ENCODE results near the gene BIK.

BIK gene

DNA sequence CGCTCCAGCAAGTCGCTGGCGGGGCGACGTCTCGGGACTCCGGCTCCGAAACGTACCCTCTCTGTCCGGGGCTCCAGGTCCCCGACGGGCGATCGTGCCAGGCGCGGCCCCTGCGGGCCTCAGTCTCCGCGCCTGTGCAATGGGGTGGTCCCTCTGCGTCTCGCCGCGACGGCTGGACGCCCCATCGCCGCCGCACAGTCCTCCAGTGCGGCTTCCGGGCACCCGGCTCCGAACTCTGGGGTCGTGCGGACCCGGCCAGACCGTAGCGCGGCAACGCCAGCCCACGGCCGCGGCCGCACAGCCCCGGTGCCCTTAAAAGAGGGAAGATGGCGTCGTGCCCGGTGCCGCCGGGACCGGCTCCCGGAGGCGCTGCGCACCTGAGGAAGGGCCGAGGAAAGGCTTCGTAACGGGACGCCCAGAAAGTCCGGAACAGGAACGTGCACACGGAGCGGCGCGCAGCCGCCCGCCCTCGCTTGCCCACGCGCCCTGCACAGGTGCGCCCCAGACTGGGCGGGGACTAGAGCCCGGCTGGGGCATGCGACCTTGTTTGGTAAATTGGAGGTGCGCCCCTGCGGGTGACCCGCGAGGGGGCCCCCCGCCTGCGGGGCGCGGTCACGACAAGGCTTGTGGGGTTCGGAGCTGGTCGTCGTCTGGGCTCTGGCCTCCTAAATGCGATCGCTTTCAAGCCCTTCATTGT, 525 bp downstream of the BIK start:
- Histone ChIP-seq H4K20me1 (ENCODE audit: insufficient read depth, low read length) (peaks cover 10% of the 10 kb centered on the region; the same call in 1 of the 2 replicates), H2AFZ (ENCODE audit: low read depth, low read length) (no peak overlapping the region), H3K36me3 (ENCODE audit: insufficient read depth, low read length) (no peaks in the 10 kb centered on the region), H3K4me2 (ENCODE audit: insufficient read depth, low read length) (peak overlapping the region; percentile 56), H3K4me1 (ENCODE audit: insufficient read depth, low read length) (peaks cover 10% of the 10 kb centered on the region), H3K9me3 (ENCODE audit: insufficient read depth, low read length, severe bottlenecking) (no peaks in the 10 kb centered on the region), H3K27ac (ENCODE audit: low read length) (no peak overlapping the region), H3K79me2 (ENCODE audit: insufficient read depth, low read length) (no peaks in the 10 kb centered on the region), H3K4me3 (ENCODE audit: low read depth in 1 of 2, low read length in 2 of 2) (peak overlapping the region in 1 of 2 experiments; percentile 32; a peak in 2 of 4 replicates), H3K27me3 (ENCODE audit: insufficient read depth, low read length, poor library complexity) (peaks cover 40% of the 10 kb centered on the region), H3K9ac (ENCODE audit: low read depth, low read length) (no peak overlapping the region)
- peak; percentile 49 for ATAC-seq (ENCODE audit: insufficient read depth, low read depth)
- TF ChIP-seq, protein P1, sequence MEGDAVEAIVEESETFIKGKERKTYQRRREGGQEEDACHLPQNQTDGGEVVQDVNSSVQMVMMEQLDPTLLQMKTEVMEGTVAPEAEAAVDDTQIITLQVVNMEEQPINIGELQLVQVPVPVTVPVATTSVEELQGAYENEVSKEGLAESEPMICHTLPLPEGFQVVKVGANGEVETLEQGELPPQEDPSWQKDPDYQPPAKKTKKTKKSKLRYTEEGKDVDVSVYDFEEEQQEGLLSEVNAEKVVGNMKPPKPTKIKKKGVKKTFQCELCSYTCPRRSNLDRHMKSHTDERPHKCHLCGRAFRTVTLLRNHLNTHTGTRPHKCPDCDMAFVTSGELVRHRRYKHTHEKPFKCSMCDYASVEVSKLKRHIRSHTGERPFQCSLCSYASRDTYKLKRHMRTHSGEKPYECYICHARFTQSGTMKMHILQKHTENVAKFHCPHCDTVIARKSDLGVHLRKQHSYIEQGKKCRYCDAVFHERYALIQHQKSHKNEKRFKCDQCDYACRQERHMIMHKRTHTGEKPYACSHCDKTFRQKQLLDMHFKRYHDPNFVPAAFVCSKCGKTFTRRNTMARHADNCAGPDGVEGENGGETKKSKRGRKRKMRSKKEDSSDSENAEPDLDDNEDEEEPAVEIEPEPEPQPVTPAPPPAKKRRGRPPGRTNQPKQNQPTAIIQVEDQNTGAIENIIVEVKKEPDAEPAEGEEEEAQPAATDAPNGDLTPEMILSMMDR (IDR thresholded peaks at IDR 0.05; ENCODE audit: borderline replicate concordance, extremely low read depth, low read length, poor library complexity, severe bottlenecking): no peak
- peak; percentile 95 for TF ChIP-seq EZH2 (IDR thresholded peaks at IDR 0.05; ENCODE audit: borderline replicate concordance, low read depth, low read length, severe bottlenecking)
- DNase-seq: no peak

DNA sequence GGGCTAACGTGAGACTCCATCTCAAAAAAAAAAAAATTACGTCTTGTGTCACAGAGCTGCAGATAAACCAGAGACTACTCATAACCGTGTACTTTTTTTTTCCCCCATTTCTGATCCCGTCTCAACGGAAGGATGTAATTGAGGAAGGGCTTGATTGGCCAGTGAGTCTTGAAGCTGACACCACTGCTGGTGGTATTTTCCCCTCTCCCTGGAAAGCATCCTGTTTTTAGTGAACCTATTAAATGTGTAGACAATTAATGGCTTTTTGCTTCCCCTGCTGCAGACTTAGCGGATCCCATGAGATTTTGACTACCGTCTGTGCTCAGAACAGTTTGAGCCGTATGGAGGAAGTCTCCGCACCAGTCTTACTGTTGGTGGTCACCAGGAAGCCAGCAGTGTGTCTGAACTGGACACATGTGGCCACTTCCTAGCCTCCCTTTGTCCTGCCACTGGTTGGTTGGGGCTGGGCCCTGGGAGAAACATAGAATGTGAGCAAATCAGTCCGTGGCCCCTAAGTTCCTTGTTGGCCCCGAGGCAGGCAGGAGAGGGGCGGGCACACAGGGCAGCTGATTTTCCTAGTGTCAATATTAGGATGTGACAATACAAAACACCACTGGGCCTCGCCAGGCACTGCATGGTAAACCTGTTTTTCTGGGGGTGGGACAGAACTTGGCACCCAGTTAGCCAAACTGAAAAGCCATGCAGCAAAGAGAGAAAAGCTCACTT, 3.1 kb downstream of the BIK start:
- Histone ChIP-seq H2AFZ (ENCODE audit: low read depth, low read length) (no peak overlapping the region), H3K27me3 (ENCODE audit: insufficient read depth, low read length, poor library complexity) (peaks cover 40% of the 10 kb centered on the region), H4K20me1 (ENCODE audit: insufficient read depth, low read length) (peaks cover 10% of the 10 kb centered on the region; the same call in 1 of the 2 replicates), H3K36me3 (ENCODE audit: insufficient read depth, low read length) (no peaks in the 10 kb centered on the region), H3K9ac (ENCODE audit: low read depth, low read length) (no peak overlapping the region), H3K4me1 (ENCODE audit: insufficient read depth, low read length) (peaks cover 10% of the 10 kb centered on the region), H3K4me2 (ENCODE audit: insufficient read depth, low read length) (no peak overlapping the region), H3K27ac (ENCODE audit: low read length) (no peak overlapping the region), H3K9me3 (ENCODE audit: insufficient read depth, low read length, severe bottlenecking) (no peaks in the 10 kb centered on the region), H3K79me2 (ENCODE audit: insufficient read depth, low read length) (no peaks in the 10 kb centered on the region), H3K4me3 (ENCODE audit: low read depth in 1 of 2, low read length in 2 of 2) (no peak overlapping the region)
- no peak for DNase-seq
- TF ChIP-seq EZH2 (IDR thresholded peaks at IDR 0.05; ENCODE audit: borderline replicate concordance, low read depth, low read length, severe bottlenecking): no peak
- TF ChIP-seq, protein P1 (IDR thresholded peaks at IDR 0.05; ENCODE audit: borderline replicate concordance, extremely low read depth, low read length, poor library complexity, severe bottlenecking): no peak
- ATAC-seq (ENCODE audit: insufficient read depth, low read depth): no peak

DNA sequence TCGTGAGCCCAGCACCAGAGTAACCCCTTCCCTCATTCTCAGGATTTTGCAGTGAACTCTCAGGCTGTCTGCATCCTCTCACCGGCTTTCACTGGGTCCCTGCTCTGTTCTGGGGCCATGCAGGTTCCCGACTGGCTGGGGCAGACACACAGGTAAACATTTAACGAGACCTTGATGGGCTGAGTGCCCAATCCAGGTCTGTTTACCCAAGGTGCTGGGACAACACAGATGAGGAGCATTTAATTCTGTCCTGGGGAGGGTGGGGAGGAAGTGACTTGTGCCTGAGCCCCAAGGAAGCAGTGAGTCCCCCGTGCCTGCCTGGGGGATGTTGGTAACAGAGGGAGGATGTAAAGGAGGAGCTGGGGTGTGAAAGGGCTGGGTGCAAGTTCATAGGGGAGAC, 4.4 kb downstream of the BIK start:
- Histone ChIP-seq H3K9ac (ENCODE audit: low read depth, low read length) (no peak overlapping the region), H3K36me3 (ENCODE audit: insufficient read depth, low read length) (no peaks in the 10 kb centered on the region), H2AFZ (ENCODE audit: low read depth, low read length) (no peak overlapping the region), H4K20me1 (ENCODE audit: insufficient read depth, low read length) (peaks cover 10% of the 10 kb centered on the region; the same call in 1 of the 2 replicates), H3K27ac (ENCODE audit: low read length) (no peak overlapping the region), H3K79me2 (ENCODE audit: insufficient read depth, low read length) (no peaks in the 10 kb centered on the region), H3K4me3 (ENCODE audit: low read depth in 1 of 2, low read length in 2 of 2) (no peak overlapping the region), H3K4me2 (ENCODE audit: insufficient read depth, low read length) (no peak overlapping the region), H3K9me3 (ENCODE audit: insufficient read depth, low read length, severe bottlenecking) (no peaks in the 10 kb centered on the region), H3K27me3 (ENCODE audit: insufficient read depth, low read length, poor library complexity) (peaks cover 35% of the 10 kb centered on the region), H3K4me1 (ENCODE audit: insufficient read depth, low read length) (peaks cover 10% of the 10 kb centered on the region)
- TF ChIP-seq, protein P1 (IDR thresholded peaks at IDR 0.05; ENCODE audit: borderline replicate concordance, extremely low read depth, low read length, poor library complexity, severe bottlenecking): no peak
- TF ChIP-seq EZH2 (IDR thresholded peaks at IDR 0.05; ENCODE audit: borderline replicate concordance, low read depth, low read length, severe bottlenecking): no peak
- DNase-seq (no peak), ATAC-seq (ENCODE audit: insufficient read depth, low read depth) (no peak)

Measured in DND-41 (cell line).